Gastroesophageal sphincter (tissue), 3 donors: Measurements from ENCODE around the gene DNAH9.

Experiments used
- POLR2A ChIP-seq, 2 donors: fragments of 450-650 bp; IDR thresholded peaks; one replicate each; pipeline ENCODE4 v1.6.1; 2017; ENCODE audit warnings: antibody characterized with exemption in 2 of 2, mild to moderate bottlenecking in 2 of 2, moderate library complexity in 1 of 2
- POLR2AphosphoS5 ChIP-seq: sonication (generic); formaldehyde crosslinking; IDR thresholded peaks from one replicate; pipeline ENCODE4 v1.6.1; 2017; ENCODE audit warnings: antibody characterized with exemption
- TF ChIP-seq, protein P1 (sequence below), 4 experiments: fragments of 200-600 bp in 2 of 4; fragments of 450-650 bp in 2 of 4; sonication (generic) in 1 of 4; IDR thresholded peaks; one replicate each; pipeline ENCODE4 v1.5.1; 2017 to 2019; ENCODE audit warnings: antibody characterized with exemption in 4 of 4, mild to moderate bottlenecking in 2 of 4, moderate library complexity in 2 of 4

DNA sequence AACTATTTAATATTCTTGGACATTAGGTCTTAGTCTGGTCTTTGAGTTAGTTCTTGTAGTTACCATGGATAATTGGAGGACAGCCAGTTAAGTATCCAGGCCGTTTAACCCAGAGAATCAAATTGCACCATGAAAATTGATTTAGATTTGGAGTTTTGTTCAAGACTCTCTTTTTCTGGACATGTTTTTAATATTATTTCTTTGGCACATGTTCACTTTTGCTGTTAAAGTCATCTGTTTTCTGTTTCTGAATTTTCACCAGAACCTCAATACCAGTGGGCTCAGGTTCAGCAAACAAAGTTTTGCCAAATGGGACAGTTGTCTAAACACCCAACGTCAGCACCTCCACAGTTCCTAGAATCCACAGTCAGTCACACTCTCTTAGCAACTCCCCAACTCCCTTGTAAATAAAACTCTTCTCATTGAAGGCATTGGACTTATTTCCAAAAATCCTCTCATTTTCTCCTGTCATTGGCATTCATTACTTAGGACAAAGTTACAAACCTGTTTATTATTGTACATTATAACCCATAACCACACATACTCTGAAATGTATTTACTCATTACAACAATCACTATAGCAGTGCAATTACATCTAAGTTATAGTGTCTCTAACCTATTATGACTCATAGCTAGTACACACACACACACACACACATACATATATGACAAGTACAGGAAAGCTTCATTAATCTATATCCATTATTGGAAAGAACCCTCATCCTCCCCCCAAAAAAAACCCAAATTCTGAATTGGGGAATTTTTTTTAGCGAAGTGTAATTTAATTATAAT, 33.5 kb upstream of the DNAH9 start:
- TF ChIP-seq POLR2AphosphoS5 (no peak), POLR2A (IDR thresholded peaks at IDR 0.05) (no peak)
- TF ChIP-seq, protein P1, sequence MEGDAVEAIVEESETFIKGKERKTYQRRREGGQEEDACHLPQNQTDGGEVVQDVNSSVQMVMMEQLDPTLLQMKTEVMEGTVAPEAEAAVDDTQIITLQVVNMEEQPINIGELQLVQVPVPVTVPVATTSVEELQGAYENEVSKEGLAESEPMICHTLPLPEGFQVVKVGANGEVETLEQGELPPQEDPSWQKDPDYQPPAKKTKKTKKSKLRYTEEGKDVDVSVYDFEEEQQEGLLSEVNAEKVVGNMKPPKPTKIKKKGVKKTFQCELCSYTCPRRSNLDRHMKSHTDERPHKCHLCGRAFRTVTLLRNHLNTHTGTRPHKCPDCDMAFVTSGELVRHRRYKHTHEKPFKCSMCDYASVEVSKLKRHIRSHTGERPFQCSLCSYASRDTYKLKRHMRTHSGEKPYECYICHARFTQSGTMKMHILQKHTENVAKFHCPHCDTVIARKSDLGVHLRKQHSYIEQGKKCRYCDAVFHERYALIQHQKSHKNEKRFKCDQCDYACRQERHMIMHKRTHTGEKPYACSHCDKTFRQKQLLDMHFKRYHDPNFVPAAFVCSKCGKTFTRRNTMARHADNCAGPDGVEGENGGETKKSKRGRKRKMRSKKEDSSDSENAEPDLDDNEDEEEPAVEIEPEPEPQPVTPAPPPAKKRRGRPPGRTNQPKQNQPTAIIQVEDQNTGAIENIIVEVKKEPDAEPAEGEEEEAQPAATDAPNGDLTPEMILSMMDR (IDR thresholded peaks at IDR 0.05), result no peak
